T-helper 9 cell (primary cell): ENCODE data around the gene CEP85.
"Not testable (repeated sequence)": the region's sequence is repeated elsewhere in the genome, so short reads cannot be mapped to it uniquely, and the experiment has no call there.

ENCODE experiments used
- DNase-seq: peaks from one replicate; pipeline ENCODE4 v3.0.0-alpha.2; 2020

The CEP85 gene

DNA sequence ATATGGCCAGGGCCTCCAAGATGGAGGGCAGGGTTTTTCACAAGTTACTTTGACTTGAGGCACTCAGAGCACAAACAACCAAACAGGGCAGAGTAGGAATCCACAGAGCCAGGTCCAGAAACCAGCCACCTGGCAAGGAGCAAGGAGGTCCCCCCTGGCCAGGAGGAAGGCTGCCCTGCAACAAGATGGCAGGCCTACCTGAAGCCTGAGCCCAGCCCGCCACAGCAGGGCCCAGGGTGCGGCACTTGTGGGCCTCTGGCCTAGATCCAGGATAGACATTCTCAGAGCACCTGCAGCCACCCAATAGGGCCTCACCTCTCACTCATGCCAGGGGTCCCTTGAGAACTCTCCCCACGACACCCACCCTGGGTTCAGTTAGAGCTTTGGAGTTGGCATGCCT, 57.4 kb downstream of the CEP85 start:
- DNase-seq: no peak

DNA sequence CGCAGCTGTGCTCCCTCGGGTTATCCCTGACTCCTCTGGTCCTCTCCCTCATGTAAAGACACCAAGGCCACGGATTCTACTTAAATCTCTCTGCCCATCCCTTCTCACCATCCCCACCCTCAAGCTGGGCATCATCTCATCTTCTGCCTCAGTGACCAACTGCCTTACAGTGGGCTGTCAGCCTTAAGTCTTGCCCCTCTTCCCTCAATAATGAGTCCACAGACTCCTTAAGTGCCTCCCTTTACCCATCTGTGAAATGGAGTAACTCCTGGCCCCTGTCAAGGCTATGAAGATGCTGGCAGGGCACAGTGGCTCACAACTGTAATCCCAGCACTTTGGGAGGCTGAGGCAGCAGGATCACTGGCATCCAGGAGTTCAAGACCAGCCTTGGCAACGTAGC, 57.9 kb downstream of the CEP85 start:
- no peak for DNase-seq

DNA sequence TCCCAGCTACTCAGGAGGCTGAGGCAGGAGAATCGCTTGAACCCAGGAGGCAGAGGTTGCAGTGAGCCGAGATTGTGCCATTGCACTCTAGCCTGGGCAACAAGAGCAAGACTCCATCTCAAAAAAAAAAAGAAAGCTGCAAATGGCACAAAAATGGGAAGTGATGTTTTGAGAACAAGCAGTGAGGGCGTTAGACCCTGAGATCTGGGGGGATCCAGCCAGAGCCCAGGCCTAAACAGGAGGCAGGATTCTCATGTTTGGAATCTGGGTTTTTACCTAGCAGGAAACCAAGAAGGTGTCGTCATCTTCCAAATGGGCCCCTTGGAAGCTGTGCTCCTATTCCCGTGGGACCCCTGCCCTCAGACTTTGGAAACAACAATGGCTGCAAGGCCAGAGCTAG, 58.7 kb downstream of the CEP85 start:
- DNase-seq: not testable (repeated sequence)

DNA sequence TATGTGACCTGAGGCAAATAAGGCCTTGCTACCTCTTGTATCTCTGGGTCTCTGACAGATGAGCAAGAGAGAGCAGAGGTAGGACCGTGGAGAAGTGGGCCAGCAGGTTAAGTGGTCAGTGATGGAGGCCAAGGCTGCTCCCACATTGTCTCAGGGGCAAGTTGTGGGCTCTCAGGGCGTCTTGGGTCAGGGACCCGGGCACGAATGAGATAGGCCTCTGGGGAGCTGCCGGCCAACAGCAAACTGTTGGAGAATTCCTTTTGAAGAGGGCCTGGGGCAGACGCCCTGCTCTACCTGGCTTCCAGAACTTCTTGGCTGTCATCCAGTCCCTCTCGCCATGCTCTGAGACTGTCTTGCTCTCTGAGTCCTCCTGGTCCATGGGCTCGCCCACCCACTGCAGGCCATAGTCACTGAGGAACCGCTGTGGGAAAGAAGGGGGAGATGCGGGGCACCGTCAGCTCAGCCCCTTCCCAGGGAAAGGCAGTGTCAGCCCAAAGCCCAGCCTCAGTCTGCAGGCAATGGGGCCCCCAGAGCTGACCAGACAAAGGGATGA, 60.0 kb downstream of the CEP85 start:
- DNase-seq: no peak

DNA sequence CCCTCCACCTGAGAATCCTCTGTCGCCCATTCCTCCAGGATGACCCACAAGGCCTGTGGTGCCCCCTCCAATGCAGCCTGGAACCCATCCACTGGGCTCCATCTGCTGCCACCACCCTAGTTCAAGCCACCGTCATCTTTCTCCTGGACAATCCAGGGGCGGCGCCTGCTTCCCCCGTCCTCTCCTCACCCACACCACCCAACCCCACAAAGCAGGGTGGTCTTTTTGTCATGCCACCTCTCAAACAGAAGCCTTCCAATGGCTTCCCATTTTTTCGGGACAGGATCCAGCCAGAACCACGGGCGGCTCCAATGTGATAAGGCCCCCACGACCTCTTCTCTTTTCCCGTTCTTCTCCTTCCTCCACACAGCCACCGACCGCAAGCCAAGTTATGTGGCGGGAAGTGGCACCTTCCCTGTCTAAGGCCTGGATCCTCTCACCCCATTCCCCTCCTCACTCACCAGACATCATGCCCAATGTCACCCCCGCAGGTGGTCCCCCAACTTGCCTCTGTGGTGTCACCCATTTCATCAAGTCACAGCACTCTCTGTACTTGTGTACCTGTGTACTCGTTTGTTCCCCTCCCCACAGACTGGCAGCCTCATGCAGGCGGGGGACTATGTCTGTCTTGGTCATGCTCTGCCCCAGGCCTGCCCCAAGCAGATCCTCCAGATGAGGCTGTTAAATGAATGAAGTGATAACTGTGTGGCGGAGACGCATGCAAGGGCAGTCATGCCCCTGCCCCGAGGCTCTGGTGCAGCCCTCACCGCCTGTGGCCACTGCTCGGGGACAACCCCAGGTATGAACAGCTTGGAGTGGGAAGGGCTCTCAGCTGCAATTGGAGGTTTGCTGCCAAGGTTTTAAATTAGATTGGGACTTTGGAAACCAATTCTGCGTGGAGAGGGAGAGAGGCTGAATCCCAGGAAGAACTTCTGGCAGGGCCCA, 61.5 kb downstream of the CEP85 start:
- no peak for DNase-seq

DNA sequence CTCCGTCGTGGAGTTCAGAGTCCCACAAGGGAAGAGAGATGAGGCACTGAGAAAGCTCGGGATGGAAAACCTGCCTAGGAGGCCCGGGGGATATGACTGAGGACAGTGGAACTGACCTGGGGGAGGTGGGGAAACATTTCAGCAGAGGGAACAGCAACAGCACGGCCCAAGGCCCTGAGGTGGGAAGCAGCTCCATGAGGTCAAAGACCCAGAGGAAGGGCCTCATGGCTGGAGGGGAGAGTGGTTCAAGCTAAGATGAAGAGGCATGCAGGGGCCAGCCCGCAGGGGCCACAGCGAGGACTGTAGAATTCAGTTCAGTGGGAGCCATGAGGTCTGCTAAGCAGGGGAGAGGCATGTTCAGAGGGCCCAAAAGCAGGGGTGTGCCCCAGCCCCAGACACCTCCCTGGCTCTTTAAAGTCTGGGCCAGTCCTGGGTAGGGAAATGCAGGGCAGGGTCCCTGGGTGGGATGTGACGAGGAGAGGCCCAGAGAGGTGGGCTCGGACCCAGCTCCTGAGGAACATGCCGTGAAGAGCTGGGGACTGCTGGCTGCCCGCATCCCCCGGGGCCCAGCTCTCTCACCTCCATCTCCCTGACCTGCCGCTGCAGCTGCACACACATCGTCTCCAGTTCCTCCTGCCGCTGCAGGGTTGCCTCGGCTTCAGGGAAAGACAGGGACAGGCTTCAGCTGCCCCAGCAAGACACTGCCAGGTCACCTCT, 62.5 kb downstream of the CEP85 start:
- DNase-seq: no peak

DNA sequence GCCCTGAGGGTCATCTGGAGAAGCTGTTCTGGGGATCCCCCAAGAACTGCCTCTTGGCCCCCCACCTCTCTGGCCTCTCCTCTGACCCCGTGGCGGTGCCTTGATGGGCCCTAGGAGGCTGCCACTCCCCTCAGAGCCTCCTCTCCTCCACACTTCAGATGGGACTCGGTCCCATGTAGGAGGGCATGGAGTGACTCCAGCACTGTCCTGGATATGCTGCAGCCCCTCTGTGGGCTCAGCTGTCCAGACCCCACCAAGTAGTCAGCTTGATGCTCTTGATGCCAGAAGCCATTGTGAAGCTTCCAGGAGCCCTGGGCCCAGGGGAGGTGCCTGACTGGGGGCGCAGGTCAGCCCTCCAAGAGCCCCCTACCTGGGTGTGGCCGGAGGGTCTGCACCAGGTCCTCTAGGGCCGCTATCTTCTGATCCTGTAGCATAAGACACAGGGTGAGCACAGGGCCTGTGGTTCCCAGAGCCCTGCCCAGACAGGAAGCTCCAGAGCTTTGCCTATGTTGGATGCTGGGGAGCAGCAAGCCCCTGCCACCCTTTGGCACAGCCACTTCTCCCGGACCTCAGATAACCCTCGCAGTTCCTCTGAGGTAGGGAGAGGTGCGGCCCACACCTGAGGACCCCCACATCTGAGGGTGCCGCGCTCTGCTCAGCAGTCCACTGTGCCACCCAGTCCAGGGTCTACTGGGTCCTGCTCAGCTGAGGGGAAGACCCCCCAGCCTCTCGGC, 63.2 kb downstream of the CEP85 start:
- no peak for DNase-seq

DNA sequence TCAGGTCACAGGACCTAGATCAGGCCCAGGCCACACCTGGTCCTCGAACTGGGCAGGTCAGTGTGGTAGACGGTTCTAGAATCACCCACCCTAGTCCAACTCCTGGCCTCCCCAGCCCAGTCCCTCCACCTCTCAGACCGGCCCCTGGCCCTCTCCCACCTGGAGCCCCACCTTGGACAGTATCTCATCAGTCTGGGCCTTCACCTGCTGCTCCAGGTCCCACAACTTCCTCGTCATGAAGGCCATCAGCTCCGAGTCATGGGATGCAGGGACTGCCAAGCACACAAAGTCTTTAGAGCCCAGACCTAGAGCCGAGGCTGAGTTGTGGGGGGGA, 63.8 kb downstream of the CEP85 start:
- DNase-seq: no peak

DNA sequence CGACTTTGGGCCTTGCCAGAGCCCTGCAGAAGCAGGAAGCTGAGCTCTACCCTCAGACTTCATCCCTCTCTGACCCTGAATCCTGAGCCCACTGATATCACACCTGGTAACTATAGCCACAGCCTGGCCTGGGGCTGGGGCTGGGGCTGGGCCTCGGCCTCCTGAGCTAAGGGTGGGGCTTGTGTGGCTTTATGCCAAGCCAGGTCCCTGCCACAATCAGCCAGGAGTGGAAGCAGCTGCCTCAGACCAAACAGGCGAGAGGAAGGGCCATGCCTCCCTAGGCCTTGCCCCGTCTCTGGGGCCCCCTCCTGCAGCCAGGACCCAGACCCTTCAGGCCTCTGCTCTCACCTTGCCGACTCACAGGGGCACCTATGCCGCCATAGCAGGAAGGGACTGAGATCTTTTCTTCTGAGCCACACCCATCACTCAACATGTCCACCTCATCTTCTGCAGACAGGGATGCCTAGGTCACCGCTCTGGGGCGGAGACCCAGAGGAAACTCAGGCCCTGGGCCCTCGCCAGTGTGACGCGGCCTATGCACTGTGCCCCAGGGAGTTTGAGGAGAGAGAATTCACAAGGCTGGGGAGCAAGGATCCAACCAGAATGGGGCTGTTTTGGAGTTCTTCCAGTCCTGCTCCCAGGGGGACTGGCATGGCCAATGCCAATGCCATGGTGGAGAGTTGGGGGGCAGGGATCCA, 66.7 kb downstream of the CEP85 start:
- DNase-seq: no peak

DNA sequence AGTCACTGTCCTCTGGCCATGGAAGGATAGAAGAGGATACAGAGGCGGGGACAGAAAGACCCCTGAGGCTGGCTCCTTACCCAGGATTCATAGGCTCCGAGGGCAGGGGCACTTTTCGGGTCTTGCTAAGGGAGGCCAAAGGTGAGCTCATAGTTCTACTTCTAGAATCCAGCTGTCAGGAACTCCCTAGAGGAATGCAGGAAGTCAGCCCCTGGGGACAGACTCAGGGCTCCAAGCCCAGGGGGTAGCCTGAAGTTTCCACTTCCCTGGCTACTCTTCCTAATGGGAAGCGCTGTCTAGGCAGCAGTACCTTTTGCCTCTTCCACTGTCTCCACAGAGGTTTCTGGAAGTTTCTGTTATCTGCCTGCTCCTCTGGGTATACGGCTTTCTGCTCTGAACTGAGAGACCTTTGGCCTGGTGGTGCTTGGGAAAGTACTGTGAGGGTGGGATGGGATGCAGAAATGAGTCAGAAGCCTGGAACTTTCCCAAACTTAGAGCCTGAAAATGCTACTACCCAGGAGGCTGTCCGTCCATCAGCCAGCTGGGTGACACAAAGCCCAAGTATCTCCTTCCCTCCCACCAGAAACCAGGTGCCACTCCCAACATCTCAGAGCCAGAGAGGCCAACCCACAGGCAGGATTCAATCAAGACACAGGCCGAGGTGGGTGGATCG, 68.9 kb downstream of the CEP85 start:
- no peak for DNase-seq

DNA sequence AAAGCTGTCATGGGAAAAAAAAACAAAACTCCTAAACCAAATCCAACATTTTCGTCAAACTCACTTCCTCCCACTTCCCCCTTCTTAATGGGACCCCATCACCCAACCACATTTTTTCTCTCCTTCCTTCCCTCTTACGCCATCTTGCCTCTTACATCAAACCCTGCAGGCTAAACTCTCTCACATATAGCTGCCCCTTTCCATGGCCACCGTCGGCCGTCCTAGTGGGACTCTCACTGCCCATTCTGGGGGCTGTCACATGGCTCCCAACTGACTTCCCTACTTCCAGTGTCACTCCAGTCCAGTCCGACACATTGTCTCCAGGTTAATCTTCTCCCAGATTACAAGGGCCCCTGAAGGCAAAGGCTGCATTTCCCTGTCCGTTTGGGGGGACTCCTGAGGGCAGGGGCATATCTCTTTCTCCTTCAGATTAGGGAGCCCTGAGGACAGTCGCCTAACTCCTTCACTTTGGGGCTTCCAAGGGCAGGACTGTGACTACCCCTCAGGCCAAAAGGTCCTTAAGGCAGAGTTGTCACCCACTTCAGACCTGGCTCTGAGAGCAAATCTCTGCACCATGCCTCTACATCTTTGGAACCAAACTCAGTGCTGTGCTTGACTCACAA, 71.8 kb downstream of the CEP85 start:
- DNase-seq: no peak

DNA sequence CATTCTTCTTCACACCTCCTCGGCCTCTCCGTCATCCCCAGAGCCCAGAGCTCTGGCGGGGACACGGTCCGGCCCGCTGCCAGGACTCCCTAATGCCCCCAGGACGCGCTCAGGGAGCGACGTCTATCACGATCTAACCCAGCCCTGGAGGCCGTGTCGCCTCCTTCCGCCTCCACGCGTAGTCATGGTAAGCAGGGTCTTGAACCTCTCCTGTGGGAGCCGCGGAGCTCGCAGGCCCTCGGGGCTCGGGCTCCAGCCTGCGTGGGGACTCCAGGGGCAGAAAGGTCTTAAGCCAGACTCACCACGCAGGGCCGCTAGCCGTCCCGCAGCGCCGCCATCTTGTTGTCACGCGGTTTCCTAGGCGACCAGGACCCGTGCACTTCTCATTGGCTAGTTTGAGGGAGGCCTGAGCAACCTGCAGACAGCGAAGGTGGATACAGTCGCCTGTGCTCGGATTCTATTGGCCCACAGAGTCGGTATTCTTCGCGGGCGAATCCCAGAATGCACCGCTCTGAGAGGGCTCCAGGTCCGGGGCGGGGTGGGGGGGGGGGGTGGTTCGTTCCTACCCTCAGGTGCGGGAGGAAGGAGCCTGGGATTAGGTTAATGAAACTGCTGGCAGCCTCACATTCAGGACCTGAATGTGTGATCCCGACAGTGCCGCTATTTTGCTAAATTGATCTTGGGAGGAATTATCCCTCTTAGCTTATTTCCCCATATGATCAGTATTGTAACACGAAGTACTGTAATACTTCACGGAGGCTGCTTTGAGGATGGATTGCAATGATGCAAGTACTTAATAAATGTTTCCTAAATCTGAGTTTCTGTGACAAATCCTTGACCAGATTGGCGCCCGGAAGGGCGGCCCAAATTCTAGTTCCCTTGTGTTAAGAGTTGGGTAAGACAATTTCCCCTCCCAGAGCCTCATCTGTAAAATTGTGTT, 72.6 kb downstream of the CEP85 start, which contains the start of gene UBXN11:
Gene UBXN11 (minus strand): TSS at position 347 of the 940 bp plus-strand sequence. CDS start 3,753 bp downstream, outside the sequence.
- DNase-seq: peak; percentile 88

DNA sequence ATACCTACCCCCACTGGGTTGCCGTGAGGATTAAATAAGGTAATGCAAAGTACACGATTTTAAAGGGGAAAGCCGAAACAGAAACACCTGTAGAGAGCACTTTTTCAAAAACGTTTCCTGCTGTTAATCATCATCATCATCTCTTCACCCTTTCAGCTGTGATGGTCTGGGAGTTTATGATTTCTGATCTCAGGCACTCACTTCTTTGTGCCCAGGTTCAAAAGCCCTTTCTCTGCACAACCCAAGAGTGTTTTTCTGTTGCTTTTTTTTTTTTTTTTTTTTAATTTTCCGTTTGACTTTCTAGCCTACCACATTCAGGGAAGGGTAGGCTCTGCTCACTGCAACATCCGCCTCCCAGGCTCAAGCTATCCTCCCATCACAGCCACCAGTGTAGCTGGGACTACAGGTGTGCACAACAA, 73.4 kb downstream of the CEP85 start:
- DNase-seq: no peak

DNA sequence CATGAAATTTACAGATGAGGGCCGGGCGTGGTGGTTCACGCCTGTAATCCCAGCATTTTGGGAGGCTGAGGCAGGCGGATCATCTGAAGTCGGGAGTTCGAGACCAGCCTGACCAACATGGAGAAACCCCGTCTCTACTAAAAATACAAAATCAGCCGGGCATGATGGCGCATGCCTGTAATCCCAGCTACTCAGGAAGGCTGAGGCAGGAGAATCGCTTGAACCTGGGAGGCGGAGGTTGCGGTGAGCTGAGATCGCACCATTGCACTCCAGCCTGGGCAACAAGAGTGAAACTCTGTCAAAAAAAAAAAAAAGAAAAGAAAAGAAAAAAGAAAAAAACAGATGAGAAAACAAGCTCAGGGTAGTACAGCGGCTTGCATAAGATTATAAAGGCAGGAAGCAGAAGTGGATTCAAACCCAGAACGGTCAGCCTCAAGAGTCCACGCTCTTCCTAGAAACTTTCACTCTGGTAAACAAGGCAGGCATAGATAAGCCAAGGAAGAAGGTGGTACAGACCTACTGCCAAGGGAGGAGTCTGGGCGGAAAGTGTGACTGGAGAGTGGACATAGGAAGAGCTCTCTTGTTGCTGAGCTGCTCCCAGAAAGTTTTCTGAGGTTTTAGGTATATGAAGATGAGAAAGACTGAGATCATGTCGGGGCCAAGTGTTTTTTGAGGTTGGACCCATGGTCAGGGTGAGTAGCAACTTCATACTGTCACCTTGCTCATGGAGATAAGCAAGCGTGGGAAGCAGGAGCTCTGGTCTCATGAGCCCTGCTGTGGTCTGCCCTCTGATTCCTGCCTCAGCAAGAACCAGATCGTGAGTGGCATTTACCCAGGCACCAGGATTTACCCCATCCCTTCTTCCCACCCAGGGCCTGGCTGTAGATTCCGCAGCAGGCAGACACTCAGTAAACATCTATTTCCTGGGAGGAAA, 74.2 kb downstream of the CEP85 start:
- not testable (repeated sequence) for DNase-seq

DNA sequence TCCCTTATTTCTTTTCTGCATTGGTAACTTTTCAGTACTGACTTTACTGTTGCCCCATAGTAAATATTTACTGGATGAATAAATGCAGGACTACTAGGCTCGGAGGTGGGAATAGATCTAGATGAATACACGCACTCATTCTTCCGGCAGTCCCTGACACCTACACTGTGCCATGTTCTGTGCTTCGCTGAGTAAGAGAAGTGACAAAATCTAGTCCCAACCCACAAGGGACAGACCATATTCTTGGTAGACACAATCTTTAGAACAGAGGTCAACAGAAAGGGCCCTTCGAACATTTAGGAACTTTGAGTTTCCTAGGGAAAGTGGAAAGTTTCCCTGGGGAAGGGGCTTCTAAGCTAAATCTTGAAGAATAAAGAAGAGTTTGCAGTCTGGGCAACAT, 80.5 kb downstream of the CEP85 start:
- DNase-seq: no peak

DNA sequence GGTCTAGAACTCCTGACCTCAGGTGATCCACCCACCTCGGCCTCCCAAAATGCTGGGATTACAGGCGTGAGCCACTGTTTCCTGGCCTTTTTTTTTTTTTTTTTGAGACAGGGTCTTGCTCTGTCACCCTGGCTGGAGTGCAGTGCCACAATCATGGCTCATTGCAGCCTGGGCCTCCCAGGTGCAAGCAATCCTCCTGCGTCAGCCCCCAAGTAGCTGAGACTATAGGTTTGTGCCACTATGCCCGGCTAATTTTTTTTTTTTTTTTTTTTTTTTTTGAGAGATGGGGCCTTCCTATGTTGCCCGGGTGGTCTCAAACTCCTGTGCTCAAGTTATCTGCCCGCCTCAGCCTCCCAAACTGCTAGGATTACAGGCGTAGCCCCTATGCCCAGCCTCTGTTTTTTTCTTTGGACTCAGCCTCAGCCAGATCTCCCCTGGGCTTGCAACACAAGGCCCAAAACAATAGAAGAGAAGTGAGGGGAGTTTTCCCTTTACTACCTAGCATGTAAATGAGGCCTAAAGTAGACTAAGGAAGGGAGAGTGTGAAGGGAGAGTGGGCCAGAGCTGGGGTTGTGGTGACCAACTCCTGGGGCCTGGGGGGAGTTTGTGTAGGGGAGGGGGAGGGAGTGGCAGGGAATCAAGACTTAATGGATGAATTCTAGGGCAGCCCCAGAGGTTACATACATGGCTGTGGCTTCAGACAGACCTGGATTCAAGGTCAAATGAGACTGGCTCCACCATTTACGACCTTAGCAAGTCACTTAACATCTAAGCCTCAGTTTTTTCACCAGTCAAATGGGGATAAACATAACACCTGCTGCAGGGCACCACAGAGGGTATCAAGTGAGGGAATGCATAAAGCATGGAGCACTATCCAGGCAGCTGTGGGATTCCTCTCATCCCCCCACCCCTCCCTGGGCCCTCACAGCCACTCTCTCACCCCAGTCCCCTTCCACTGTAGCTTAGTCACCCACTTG, 82.2 kb downstream of the CEP85 start:
- no peak for DNase-seq

DNA sequence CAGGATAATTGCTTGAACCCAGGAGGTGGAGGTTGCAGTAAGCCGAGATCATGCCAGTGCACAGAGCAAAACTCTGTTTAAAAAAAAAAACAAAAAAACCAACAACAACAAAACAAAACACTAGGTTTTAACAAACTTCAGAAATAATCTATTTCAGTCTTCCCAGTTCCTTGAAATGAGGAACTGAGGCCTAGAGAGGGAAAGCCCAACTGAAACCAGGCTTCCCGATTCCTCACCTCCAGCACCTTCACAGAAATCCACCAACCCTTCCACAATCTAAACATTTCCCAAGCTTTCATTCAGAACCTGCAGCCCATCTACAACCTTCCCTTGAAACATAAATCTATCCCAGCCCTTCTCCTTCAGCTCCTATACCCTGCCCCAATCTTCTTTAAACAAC, 83.1 kb downstream of the CEP85 start:
- DNase-seq: no peak
